Measurements from ENCODE around the gene RIC8B.

DNA sequence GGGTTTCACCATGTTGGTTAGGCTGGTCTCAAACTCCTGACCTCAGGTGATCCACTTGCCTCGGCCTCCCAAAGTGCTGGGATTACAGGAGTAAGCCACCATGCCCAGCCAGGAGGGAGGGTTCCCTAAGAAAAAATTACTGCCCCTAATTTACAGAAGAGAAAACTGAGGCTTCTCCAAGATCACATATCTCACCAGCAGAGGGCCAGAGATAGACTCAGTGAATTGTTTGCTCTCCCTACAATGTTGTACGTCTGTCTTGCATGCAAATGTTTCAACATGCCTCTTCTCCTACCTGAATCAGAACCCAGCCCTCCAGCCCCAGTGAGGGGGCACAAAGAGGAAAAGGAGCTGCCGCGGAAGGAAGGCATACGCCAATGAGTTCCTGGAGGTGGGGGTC lies 132.9 kb downstream of the RIC8B start:
- TF ChIP-seq TAF1 (IDR thresholded peaks at IDR 0.05; ENCODE audit: borderline replicate concordance, insufficient read depth, low read length) (no peak), POLR2AphosphoS5 (IDR thresholded peaks at IDR 0.05; ENCODE audit: low read depth, low read length) (no peak)
